ENCODE measurements around the gene CD52. TPM values are rescaled to one million over a fixed set of nuclear protein-coding genes. Genes with fewer than 3 reads are reported as not detected.

Gene CD52, protein sequence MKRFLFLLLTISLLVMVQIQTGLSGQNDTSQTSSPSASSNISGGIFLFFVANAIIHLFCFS
- total RNA-seq: not detected in 2 replicates

DNA sequence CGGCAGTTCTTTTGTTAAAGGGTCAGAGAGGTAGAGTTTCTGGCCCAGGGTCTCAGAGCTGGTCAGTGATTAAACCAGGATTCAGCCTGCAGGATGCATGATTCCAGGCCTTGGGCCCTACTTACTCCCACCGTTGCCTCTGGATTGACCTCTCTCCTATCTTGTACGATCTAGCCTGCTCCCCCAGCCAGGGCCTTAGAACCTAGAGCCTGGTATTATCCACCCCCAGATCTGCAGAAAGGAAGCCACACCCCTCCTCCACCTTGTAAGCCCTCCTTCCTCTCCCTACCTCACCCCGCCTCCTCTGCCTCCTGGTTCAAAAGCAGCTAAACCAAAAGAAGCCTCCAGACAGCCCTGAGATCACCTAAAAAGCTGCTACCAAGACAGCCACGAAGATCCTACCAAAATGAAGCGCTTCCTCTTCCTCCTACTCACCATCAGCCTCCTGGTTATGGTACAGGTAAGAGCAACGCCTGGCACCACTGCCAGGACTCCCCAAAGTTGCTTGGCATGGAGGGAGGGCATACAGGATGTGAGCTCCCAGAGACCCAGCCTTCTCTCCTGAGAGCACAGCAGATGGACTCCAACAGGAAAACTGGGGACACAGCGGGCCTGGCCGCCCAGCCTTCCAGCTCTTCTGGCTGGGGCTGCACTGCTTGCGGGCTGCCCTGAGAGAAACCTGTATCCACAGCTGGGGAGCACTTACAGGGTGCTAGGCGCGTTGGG is at the start of gene CD52:
CD52 (plus strand) TSS at position 347 of the 726 bp plus-strand sequence; CDS start at position 407, 60 bp downstream.
- no peak within 1 kb of the TSS for H3K4me3 ChIP-seq (ENCODE audit: low read depth, low read length)
- no peak for DNase-seq (ENCODE audit: low read depth)
- TF ChIP-seq, protein P1, sequence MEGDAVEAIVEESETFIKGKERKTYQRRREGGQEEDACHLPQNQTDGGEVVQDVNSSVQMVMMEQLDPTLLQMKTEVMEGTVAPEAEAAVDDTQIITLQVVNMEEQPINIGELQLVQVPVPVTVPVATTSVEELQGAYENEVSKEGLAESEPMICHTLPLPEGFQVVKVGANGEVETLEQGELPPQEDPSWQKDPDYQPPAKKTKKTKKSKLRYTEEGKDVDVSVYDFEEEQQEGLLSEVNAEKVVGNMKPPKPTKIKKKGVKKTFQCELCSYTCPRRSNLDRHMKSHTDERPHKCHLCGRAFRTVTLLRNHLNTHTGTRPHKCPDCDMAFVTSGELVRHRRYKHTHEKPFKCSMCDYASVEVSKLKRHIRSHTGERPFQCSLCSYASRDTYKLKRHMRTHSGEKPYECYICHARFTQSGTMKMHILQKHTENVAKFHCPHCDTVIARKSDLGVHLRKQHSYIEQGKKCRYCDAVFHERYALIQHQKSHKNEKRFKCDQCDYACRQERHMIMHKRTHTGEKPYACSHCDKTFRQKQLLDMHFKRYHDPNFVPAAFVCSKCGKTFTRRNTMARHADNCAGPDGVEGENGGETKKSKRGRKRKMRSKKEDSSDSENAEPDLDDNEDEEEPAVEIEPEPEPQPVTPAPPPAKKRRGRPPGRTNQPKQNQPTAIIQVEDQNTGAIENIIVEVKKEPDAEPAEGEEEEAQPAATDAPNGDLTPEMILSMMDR (IDR thresholded peaks at IDR 0.05; ENCODE audit: insufficient read depth, low read depth, low read length): no peak

DNA sequence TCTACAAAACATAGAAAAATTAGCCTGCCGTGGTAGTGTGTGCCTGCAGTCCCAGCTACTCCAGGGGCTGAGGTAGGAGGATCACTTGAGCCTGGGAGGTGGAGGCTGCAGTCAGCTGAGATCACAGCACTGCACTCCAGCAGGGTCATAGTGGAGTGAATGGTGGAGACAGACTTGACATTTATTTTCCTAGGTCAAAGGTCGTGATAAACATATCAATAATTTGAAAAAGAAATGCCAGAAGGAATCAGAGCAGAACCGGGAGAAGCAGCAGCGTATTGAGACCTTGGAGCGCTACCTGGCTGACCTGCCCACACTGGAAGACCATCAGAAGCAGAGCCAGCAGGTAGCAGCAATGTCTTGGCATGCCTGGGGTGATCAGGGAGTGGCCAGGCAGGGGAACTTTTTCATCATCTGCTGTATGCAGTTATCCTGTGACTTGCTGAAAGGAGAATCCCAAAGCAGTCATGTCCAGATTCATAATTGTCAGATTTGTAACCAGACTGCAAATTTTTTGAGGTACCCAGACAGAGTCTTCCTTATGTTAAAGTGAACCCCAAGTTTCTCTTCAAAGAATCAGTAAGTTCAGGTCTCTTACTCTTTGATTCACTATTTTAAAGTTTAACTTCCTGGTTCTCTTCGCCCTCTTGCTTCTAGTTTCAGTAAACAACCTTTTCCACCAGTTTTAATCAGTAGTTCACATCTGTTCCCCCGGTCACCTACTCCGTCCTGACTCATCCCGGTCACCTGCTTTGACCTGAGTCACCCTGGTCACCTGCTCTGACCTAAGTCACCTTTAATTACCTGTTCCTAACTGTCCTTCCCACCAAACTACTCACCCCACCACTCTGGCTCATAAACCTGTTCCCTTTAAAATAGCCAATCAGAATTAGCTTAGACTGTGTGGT is 49.2 kb upstream of the CD52 start:
- no peak for DNase-seq (ENCODE audit: low read depth)
- TF ChIP-seq, protein P1 (IDR thresholded peaks at IDR 0.05; ENCODE audit: insufficient read depth, low read depth, low read length): no peak
- H3K4me3 ChIP-seq (ENCODE audit: low read depth, low read length): no peak overlapping the region

DNA sequence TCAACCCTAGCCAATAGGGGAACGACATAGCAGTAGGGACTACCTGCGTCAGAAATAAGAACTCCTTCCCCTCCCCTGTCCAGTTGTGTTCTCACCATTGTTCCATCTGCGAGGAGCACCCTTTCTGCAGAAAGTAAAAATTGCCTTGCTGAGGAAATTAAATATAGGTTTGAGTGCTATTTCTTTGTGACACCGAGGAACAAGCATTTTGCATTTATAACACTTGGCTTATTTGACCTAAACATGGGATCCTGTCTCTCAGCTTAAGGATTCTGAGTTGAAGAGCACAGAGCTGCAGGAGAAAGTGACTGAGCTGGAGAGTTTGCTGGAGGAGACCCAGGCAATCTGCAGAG is 48.6 kb upstream of the CD52 start:
- DNase-seq (ENCODE audit: low read depth): no peak
- TF ChIP-seq, protein P1 (IDR thresholded peaks at IDR 0.05; ENCODE audit: insufficient read depth, low read depth, low read length): no peak
- no peak overlapping the region for H3K4me3 ChIP-seq (ENCODE audit: low read depth, low read length)

DNA sequence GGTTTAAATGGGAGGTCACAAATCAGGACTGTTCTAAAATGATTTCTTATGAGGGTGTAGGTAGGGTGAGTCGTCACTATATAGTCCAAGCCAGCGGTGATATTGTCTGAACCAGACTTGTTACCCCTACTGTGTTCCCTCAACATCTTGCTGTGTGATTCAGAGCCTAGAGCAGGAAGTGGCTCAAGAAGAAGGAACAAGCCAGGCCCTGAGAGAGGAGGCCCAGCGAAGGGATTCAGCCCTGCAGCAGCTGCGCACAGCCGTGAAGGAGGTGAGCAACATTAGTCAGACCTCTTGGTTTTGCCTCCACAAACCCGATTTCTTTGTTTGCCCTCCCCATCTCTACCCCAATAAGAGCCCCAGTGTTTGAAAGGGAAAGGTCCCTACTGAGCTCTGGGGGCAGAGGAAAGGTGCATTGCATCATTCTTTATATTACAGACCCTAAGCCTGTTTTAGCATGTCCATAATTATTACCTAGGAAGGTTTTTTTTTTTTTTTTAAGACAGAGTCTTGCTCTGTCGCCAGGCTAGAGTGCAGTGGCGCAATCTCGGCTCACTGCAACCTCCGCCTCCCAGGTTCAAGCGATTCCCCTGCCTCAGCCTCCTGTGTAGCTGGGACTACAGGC is 42.8 kb upstream of the CD52 start:
- DNase-seq (ENCODE audit: low read depth): no peak
- TF ChIP-seq, protein P1 (IDR thresholded peaks at IDR 0.05; ENCODE audit: insufficient read depth, low read depth, low read length): no peak

DNA sequence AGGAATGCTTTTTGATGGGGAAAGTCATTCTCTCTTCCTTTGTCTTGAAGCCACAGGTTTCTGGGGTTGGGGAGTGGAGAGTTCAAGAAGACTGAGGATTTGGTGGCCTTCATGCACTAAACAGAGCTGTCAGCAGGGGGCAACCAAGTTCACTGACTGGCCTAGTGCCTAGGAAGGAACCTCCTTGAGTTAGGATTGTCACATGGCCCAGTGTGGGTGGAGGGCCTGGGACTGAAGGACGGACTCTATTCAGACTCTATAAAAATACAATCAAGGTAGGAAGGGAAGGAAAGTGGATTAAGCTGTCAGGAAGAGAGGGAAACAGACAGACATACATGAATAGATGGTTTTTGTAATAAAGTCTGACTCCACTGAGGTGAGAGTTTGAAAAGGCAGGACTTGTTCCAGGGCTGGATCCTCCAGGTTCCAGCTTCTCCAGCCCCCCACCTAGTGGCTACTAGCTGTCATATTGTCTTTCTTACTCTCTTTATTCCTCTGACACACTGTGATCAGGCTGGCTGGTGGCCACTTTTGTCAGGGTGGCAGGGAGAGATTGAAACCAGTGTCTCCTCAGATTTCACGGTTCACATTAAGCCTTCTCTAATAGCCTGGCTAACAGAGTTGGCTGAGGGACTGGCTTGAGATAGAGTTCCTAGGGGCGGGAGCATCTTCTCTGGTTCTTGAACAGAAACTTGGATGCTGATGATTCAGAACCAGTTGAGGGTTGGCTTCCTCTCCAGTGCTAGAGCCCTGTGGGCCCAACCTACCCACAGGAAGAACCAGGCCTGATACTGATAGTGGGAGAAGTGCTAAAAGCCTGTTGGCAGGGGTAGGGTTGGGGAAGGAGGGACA is 42.0 kb upstream of the CD52 start:
- H3K4me3 ChIP-seq (ENCODE audit: low read depth, low read length): no peak overlapping the region
- TF ChIP-seq, protein P1 (IDR thresholded peaks at IDR 0.05; ENCODE audit: insufficient read depth, low read depth, low read length): peak; percentile 87
- peak; percentile 86 for DNase-seq (ENCODE audit: low read depth)

More for the DNA sequence above, 42.8 kb upstream of the CD52 start:
- no peak overlapping the region for H3K4me3 ChIP-seq (ENCODE audit: low read depth, low read length)

DNA sequence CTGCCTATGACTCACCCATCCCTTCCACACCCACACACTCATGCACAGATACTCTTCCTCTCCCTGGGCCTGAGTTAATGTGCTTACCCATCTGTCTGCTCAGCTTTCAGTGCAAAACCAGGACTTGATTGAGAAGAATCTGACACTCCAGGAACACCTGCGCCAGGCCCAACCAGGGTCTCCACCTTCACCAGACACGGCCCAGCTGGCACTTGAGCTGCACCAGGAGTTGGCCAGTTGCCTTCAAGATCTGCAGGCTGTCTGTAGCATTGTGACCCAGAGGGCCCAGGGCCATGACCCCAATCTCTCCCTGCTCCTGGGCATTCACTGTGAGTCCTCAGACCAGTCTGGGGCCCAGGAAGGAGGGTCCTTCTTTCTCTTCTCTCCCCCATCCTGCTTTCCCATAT is 41.3 kb upstream of the CD52 start:
- TF ChIP-seq, protein P1 (IDR thresholded peaks at IDR 0.05; ENCODE audit: insufficient read depth, low read depth, low read length): no peak
- no peak for DNase-seq (ENCODE audit: low read depth)
- no peak overlapping the region for H3K4me3 ChIP-seq (ENCODE audit: low read depth, low read length)
